OCI-LY7 (cell line): ENCODE measurements around the gene DGLUCY.

Experiments
- EZH2phosphoT487 ChIP-seq: fragments of 200-600 bp; sonication (generic); IDR thresholded peaks from 2 replicates; pipeline ENCODE4 v1.6.1; 2018; ENCODE audit warnings: low read depth, borderline replicate concordance, mild to moderate bottlenecking, mixed run types, antibody characterized with exemption, low read length, moderate library complexity, mixed read lengths
- TF ChIP-seq, protein P1 (sequence below): fragments of 200-600 bp; sonication (generic); conservative IDR thresholded peaks from 2 replicates; pipeline ENCODE4 v1.5.1; 2014; ENCODE audit warnings: mild to moderate bottlenecking, antibody characterized with exemption, low read length, moderate library complexity, mixed read lengths

DNA sequence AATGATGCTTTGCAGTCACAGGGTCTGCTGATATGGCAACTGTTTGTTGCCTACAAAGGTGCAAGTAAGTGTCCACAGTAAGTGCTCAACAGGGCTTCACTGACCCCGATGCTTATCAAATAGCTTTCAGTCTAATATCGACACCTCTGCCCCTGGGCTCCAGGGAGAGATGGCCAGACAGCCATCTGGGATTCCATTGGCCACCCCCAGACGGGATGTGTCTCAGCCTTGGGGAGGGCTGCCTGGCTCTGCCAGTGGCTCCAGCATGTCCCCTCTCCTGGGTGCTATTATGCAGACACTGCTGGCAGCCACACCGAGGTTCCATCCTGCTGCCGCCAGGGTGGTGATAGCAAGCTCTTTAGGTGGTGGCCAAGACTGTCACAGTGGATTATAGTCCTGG lies 57.4 kb downstream of the DGLUCY start:
- TF ChIP-seq, protein P1, sequence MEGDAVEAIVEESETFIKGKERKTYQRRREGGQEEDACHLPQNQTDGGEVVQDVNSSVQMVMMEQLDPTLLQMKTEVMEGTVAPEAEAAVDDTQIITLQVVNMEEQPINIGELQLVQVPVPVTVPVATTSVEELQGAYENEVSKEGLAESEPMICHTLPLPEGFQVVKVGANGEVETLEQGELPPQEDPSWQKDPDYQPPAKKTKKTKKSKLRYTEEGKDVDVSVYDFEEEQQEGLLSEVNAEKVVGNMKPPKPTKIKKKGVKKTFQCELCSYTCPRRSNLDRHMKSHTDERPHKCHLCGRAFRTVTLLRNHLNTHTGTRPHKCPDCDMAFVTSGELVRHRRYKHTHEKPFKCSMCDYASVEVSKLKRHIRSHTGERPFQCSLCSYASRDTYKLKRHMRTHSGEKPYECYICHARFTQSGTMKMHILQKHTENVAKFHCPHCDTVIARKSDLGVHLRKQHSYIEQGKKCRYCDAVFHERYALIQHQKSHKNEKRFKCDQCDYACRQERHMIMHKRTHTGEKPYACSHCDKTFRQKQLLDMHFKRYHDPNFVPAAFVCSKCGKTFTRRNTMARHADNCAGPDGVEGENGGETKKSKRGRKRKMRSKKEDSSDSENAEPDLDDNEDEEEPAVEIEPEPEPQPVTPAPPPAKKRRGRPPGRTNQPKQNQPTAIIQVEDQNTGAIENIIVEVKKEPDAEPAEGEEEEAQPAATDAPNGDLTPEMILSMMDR, result no peak
- TF ChIP-seq EZH2phosphoT487, result no peak
